T-cell (primary cell): ENCODE data around the gene FSCN2. TPM values are rescaled to one million over a fixed set of nuclear protein-coding genes. Genes with fewer than 3 reads are reported as not detected.
A peak's percentile ranks its signal among the peaks of the same experiment; 100 is the strongest.

Source experiments
- ATAC-seq, 4 experiments: fragments of 200-7000 bp in 3 of 4; fragments of 150-1000 bp in 1 of 4; cut with Tn5 transposase; replicated peaks in 1 of 4; 1 replicate in 3 of 4; 2 replicates in 1 of 4; pipeline ENCODE4 v1.10.0; 2021; ENCODE audit warnings: moderate library complexity in 3 of 4, mild to moderate bottlenecking in 2 of 4, moderate number of reproducible peaks in 1 of 4
- CTCF ChIA-PET, 2 donors: fragments of 300-600 bp; sonication (Branson Sonifier 250); formaldehyde crosslinking; loops; one replicate each; lab custom pipeline; 2022; ENCODE audit warnings: antibody characterized with exemption in 2 of 2; lab: Charles Lee
- POLR2A ChIA-PET, 2 donors: fragments of 300-600 bp; sonication (Branson Sonifier 250); formaldehyde crosslinking; loops; one replicate each; lab custom pipeline; 2022; ENCODE audit warnings: antibody characterized with exemption in 2 of 2; lab: Charles Lee
- DNase-seq, 35 experiments: peaks; one replicate each; pipeline versions ENCODE4 v3.0.0 to v3.0.0-alpha.2; 2013 to 2023
- H3K27ac ChIP-seq: one replicate; pipeline ENCODE4 v1.5.1; 2013; ENCODE audit warnings: low read length
- H3K27me3 ChIP-seq, 2 experiments: replicated peaks in 1 of 2; 1 replicate in 1 of 2; 2 replicates in 1 of 2; pipeline versions ENCODE4 v1.6.1 to v1.7.0; 2013; ENCODE audit warnings: low read length in 1 of 2, mixed read lengths in 1 of 2; ENCODE audit not compliant: control insufficient read depth in 2 of 2, insufficient read depth in 2 of 2; ENCODE audit errors: extremely low read depth in 1 of 2
- H3K36me3 ChIP-seq, 2 donors: 1 replicate in 1 of 2; 2 replicates in 1 of 2; pipeline versions ENCODE4 v1.6.1 to v1.7.0; 2013; ENCODE audit warnings: low read length in 1 of 2; ENCODE audit not compliant: control insufficient read depth in 2 of 2, insufficient read depth in 1 of 2; ENCODE audit errors: extremely low read depth in 1 of 2
- H3K4me1 ChIP-seq, 2 experiments: 1 replicate in 1 of 2; 2 replicates in 1 of 2; pipeline versions ENCODE4 v1.6.1 to v1.7.0; 2013; ENCODE audit warnings: low read length in 2 of 2, mixed read lengths in 1 of 2; ENCODE audit not compliant: insufficient read depth in 2 of 2, control insufficient read depth in 1 of 2; ENCODE audit errors: extremely low read depth in 1 of 2
- H3K4me3 ChIP-seq, 2 donors: 1 replicate in 1 of 2; 2 replicates in 1 of 2; pipeline versions ENCODE4 v1.5.1 to v1.7.0; 2013; ENCODE audit warnings: mild to moderate bottlenecking in 2 of 2, low read length in 1 of 2, moderate library complexity in 1 of 2; ENCODE audit not compliant: control insufficient read depth in 1 of 2; ENCODE audit errors: extremely low read depth in 1 of 2
- H3K9me3 ChIP-seq: 2 replicates; pipeline ENCODE4 v1.7.0; 2013
- H3K27ac Mint-ChIP-seq, 2 donors: one replicate each; pipeline ENCODE4 v1.8.0; 2020 to 2021; ENCODE audit warnings: mild to moderate bottlenecking in 2 of 2, mixed read lengths in 2 of 2
- H3K27me3 Mint-ChIP-seq, 2 donors: one replicate each; pipeline ENCODE4 v1.8.0; 2021 to 2022; ENCODE audit warnings: mixed read lengths in 2 of 2
- H3K36me3 Mint-ChIP-seq: one replicate; pipeline ENCODE4 v1.8.0; 2021; ENCODE audit warnings: mixed read lengths
- H3K4me1 Mint-ChIP-seq, 3 donors: one replicate each; pipeline ENCODE4 v1.8.0; 2020 to 2022; ENCODE audit warnings: mixed read lengths in 3 of 3, mild to moderate bottlenecking in 1 of 3
- H3K4me3 Mint-ChIP-seq, 3 donors: one replicate each; pipeline ENCODE4 v1.8.0; 2020 to 2022; ENCODE audit warnings: mild to moderate bottlenecking in 3 of 3, mixed read lengths in 3 of 3, moderate library complexity in 3 of 3
- H3K9me3 Mint-ChIP-seq, 3 donors: one replicate each; pipeline ENCODE4 v1.8.0; 2020 to 2022; ENCODE audit warnings: mixed read lengths in 3 of 3
- WGBS: methylation state at CpG from one replicate; pipeline ENCODE4 v1.1.5; 2013; ENCODE audit warnings: missing lambda C conversion rate; ENCODE audit not compliant: insufficient coverage; 5-methylcytosine and 5-hydroxymethylcytosine counted together
- total RNA-seq, 35 experiments: library from RNA in 6 of 35; stranded (reverse) in 6 of 35; fragments of 120-200 nt in 1 of 35; gene quantifications; one replicate each; pipeline versions ENCODE4 v1.2.1 to v1.2.4 and lab custom pipeline; 2013 to 2026

The FSCN2 gene
- total RNA-seq, 5 donors from 2014 or later (not counting 1 experiment from before 2014, with no cell fraction given): 0.91 to 4.2 (median 1.2) TPM

- peak overlapping the region in 1 of 3 donors; percentile 72 for H3K4me3 Mint-ChIP-seq
- no peak for ATAC-seq
- no peaks in the 10 kb centered on the region for H3K9me3 Mint-ChIP-seq
- no peaks in the 10 kb centered on the region for H3K36me3 Mint-ChIP-seq
- POLR2A ChIA-PET: no interaction called here
- H3K27me3 Mint-ChIP-seq: peaks cover 14 to 31% of the 10 kb centered on the region in 2 donors
- Histone ChIP-seq H3K4me1 (peaks cover 0 to 42% of the 10 kb centered on the region in 2 experiments), H3K4me3 (no peak overlapping the region), H3K36me3 (no peaks in the 10 kb centered on the region), H3K9me3 (no peaks in the 10 kb centered on the region), H3K27me3 (peaks cover 0 to 66% of the 10 kb centered on the region in 2 experiments), H3K27ac (no peak overlapping the region)
- DNase-seq: no peak
- peak overlapping the region in 1 of 2 donors; percentile 52 for H3K27ac Mint-ChIP-seq
- 74% methylated on average over 7 of the region's 11 CpGs for WGBS
- peaks cover 7 to 18% (median 7%) of the 10 kb centered on the region in 3 donors for H3K4me1 Mint-ChIP-seq
- CTCF ChIA-PET: no interaction called here
Observed at GRCh38 chr17:81482673-81483072, 45.5 kb upstream of the FSCN2 start.

- Mint-ChIP-seq H3K9me3 (no peaks in the 10 kb centered on the region), H3K36me3 (no peaks in the 10 kb centered on the region), H3K27ac (no peak overlapping the region), H3K4me3 (peak overlapping the region in 2 of 3 donors; percentile 9 to 72), H3K4me1 (peaks cover 7 to 18% (median 7%) of the 10 kb centered on the region in 3 donors), H3K27me3 (peaks cover 14 to 28% of the 10 kb centered on the region in 2 donors)
- POLR2A ChIA-PET: no interaction called here
- DNase-seq: peak in 8 of 35 experiments; percentile 12 to 51 (median 25)
- no peak for ATAC-seq
- Histone ChIP-seq H3K27me3 (peaks cover 0 to 62% of the 10 kb centered on the region in 2 experiments), H3K27ac (no peak overlapping the region), H3K4me3 (peak overlapping the region; percentile 34 to 68), H3K36me3 (no peaks in the 10 kb centered on the region), H3K9me3 (no peaks in the 10 kb centered on the region), H3K4me1 (peaks cover 0 to 44% of the 10 kb centered on the region in 2 experiments)
- CTCF ChIA-PET: no interaction called here
- 49% methylated on average over 27 of the region's 29 CpGs for WGBS
Observed at GRCh38 chr17:81483085-81483861, 44.9 kb upstream of the FSCN2 start.

GRCh38 chr17:81483862-81484194 is 44.3 kb upstream of the FSCN2 start:
- ATAC-seq: peak in 2 of 4 experiments; percentile 0 to 17
- CTCF ChIA-PET: interaction anchor here in 1 of 2 donors (0.7 kb wide), 1 partner anchor 261 kb away, joined by 4 read pairs; the partner anchor contains the start of gene CEP131
- 13% methylated on average over 31 of the region's 32 CpGs for WGBS
- no peaks in the 10 kb centered on the region for H3K36me3 ChIP-seq
- Mint-ChIP-seq H3K27me3 (peaks cover 14 to 28% of the 10 kb centered on the region in 2 donors), H3K36me3 (no peaks in the 10 kb centered on the region), H3K27ac (no peak overlapping the region), H3K4me1 (peaks cover 7 to 18% (median 7%) of the 10 kb centered on the region in 3 donors), H3K9me3 (no peaks in the 10 kb centered on the region), H3K4me3 (peak overlapping the region; percentile 39 to 72 (median 45))
- H3K27ac ChIP-seq: no peak overlapping the region
- peaks cover 0 to 65% of the 10 kb centered on the region in 2 experiments for H3K27me3 ChIP-seq
- H3K4me3 ChIP-seq: peak overlapping the region; percentile 34 to 68
- no peaks in the 10 kb centered on the region for H3K9me3 ChIP-seq
- DNase-seq: peak in 1 of 35 experiments; percentile 28
- H3K4me1 ChIP-seq: peaks cover 0 to 49% of the 10 kb centered on the region in 2 experiments
- POLR2A ChIA-PET: no interaction called here

- POLR2A ChIA-PET: no interaction called here
- CTCF ChIA-PET: interaction anchor here (0.5 to 1.1 kb wide), 11 partner anchors 34 to 1197 kb away, joined by 3 to 7 read pairs (median 4); partner anchors contain the start of genes CEP131 (in 1 of the 2), FAAP100 (in 1 of the 2) and SLC38A10 (in 1 of the 2)
- 8% methylated on average over 60 of the region's 60 CpGs for WGBS
- H3K36me3 ChIP-seq: no peaks in the 10 kb centered on the region
- H3K4me3 ChIP-seq: peak overlapping the region; percentile 34 to 68
- DNase-seq: peak; percentile 65 to 91 (median 83)
- H3K27me3 ChIP-seq: peaks cover 0 to 66% of the 10 kb centered on the region in 2 experiments
- no peak overlapping the region for H3K27ac ChIP-seq
- Mint-ChIP-seq H3K4me1 (peaks cover 7 to 18% (median 7%) of the 10 kb centered on the region in 3 donors), H3K36me3 (no peaks in the 10 kb centered on the region), H3K27ac (no peak overlapping the region), H3K27me3 (peaks cover 14 to 26% of the 10 kb centered on the region in 2 donors), H3K4me3 (peak overlapping the region; percentile 39 to 72 (median 45)), H3K9me3 (no peaks in the 10 kb centered on the region)
- ATAC-seq: peak; percentile 67 to 81 (median 68)
- no peaks in the 10 kb centered on the region for H3K9me3 ChIP-seq
- peaks cover 0 to 49% of the 10 kb centered on the region in 2 experiments for H3K4me1 ChIP-seq
Observed at GRCh38 chr17:81484195-81484979, 43.8 kb upstream of the FSCN2 start.

- no peak overlapping the region for H3K27ac ChIP-seq
- ATAC-seq: no peak
- DNase-seq: no peak
- H3K4me3 Mint-ChIP-seq: peak overlapping the region in 1 of 3 donors; percentile 21
- no peaks in the 10 kb centered on the region for H3K9me3 Mint-ChIP-seq
- POLR2A ChIA-PET: no interaction called here
- H3K4me3 ChIP-seq: no peak overlapping the region
- H3K4me1 ChIP-seq: peaks cover 0 to 46% of the 10 kb centered on the region in 2 experiments
- H3K4me1 Mint-ChIP-seq: peaks cover 7 to 18% (median 7%) of the 10 kb centered on the region in 3 donors
- no peaks in the 10 kb centered on the region for H3K9me3 ChIP-seq
- 40% methylated on average over 5 of the region's 17 CpGs for WGBS
- CTCF ChIA-PET: no interaction called here
- no peaks in the 10 kb centered on the region for H3K36me3 Mint-ChIP-seq
- no peaks in the 10 kb centered on the region for H3K36me3 ChIP-seq
- peaks cover 9 to 18% of the 10 kb centered on the region in 2 donors for H3K27me3 Mint-ChIP-seq
- H3K27me3 ChIP-seq: peaks cover 0 to 64% of the 10 kb centered on the region in 2 experiments
- peak overlapping the region in 1 of 2 donors; percentile 16 for H3K27ac Mint-ChIP-seq
Observed at GRCh38 chr17:81486199-81486810, 41.9 kb upstream of the FSCN2 start.
